Measurements from ENCODE around the gene OXER1.

The OXER1 gene

DNA sequence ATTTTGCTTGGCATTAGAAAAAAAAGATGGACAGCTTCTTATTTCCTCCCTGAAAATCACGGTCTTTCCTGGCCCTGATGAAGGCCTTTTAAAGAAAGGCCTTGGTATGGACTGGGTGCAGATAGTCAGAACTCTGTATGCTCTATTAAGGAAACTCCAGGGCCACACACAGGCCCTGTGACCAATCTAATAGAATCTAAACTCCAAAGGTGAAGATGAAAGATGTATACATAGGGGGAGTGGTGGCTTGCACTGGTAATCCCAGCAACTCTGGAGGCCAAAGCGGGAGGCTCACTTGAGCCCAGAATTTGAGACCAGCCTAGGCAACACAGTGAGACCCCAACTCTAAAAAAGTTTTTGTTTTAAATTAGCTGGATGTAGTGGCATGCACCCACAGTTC lies 37.3 kb downstream of the OXER1 start:
- H3K27me3 ChIP-seq (ENCODE audit: insufficient read depth, insufficient read length): no peaks in the 10 kb centered on the region

GRCh38 chr2:42725657-42726056 lies 38.3 kb downstream of the OXER1 start:
- Histone ChIP-seq H3K9ac (ENCODE audit: insufficient read length, low read depth) (no peak overlapping the region), H3K9me3 (ENCODE audit: insufficient read depth, low read length) (0 out of 2 replicates have a peak, but pooled peaks cover 5% of the 10 kb centered on the region), H3K4me3 (ENCODE audit: insufficient read length, low read depth) (no peak overlapping the region), H3K27me3 (ENCODE audit: insufficient read depth, insufficient read length) (no peaks in the 10 kb centered on the region), H3K4me1 (ENCODE audit: insufficient read depth, insufficient read length) (no peaks in the 10 kb centered on the region), H3K36me3 (ENCODE audit: insufficient read depth, insufficient read length, low read length) (no peaks in the 10 kb centered on the region)
- TF ChIP-seq SUZ12 (IDR thresholded peaks at IDR 0.05; ENCODE audit: extremely low read depth, insufficient read depth, insufficient read length) (no peak), YY1 (IDR thresholded peaks at IDR 0.05; ENCODE audit: insufficient read depth, insufficient read length) (no peak), ZNF274 (IDR thresholded peaks at IDR 0.05; ENCODE audit: low read depth, low read length) (no peak)
- no peak for DNase-seq (ENCODE audit: low read depth, low spot score)

More for the DNA sequence above, 37.3 kb downstream of the OXER1 start:
- no peak overlapping the region for H3K9ac ChIP-seq (ENCODE audit: insufficient read length, low read depth)
- TF ChIP-seq YY1 (IDR thresholded peaks at IDR 0.05; ENCODE audit: insufficient read depth, insufficient read length): no peak
- no peak for TF ChIP-seq ZNF274 (IDR thresholded peaks at IDR 0.05; ENCODE audit: low read depth, low read length)
- no peak for TF ChIP-seq SUZ12 (IDR thresholded peaks at IDR 0.05; ENCODE audit: extremely low read depth, insufficient read depth, insufficient read length)
- no peaks in the 10 kb centered on the region for H3K4me1 ChIP-seq (ENCODE audit: insufficient read depth, insufficient read length)
- H3K9me3 ChIP-seq (ENCODE audit: insufficient read depth, low read length): 0 out of 2 replicates have a peak, but pooled peaks cover 5% of the 10 kb centered on the region
- H3K4me3 ChIP-seq (ENCODE audit: insufficient read length, low read depth): no peak overlapping the region
- no peaks in the 10 kb centered on the region for H3K36me3 ChIP-seq (ENCODE audit: insufficient read depth, insufficient read length, low read length)
- DNase-seq (ENCODE audit: low read depth, low spot score): no peak

DNA sequence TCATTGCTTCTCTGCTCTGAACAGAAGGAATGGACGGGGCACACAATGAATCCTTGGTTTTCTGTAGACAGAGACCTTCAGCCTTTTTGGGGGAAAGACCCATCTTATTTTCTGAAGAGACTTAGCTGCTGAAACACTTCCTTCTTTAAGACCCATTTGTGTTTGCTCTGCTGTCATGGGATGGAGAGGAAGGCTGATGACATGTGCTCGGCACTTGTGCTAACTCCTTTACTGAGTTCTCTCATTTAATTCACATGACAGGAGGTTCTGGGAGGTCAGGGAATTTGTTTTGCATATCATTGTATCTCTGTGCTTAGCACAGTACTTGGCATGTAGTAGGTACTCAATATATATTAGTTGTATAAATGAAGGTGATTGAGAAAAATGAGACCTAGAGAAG lies 39.0 kb downstream of the OXER1 start:
- Histone ChIP-seq H3K9me3 (ENCODE audit: insufficient read depth, low read length) (0 out of 2 replicates have a peak, but pooled peaks cover 5% of the 10 kb centered on the region), H3K27me3 (ENCODE audit: insufficient read depth, insufficient read length) (no peaks in the 10 kb centered on the region), H3K36me3 (ENCODE audit: insufficient read depth, insufficient read length, low read length) (no peaks in the 10 kb centered on the region), H3K9ac (ENCODE audit: insufficient read length, low read depth) (no peak overlapping the region), H3K4me3 (ENCODE audit: insufficient read length, low read depth) (no peak overlapping the region), H3K4me1 (ENCODE audit: insufficient read depth, insufficient read length) (no peaks in the 10 kb centered on the region)
- TF ChIP-seq YY1 (IDR thresholded peaks at IDR 0.05; ENCODE audit: insufficient read depth, insufficient read length) (no peak), ZNF274 (IDR thresholded peaks at IDR 0.05; ENCODE audit: low read depth, low read length) (no peak), SUZ12 (IDR thresholded peaks at IDR 0.05; ENCODE audit: extremely low read depth, insufficient read depth, insufficient read length) (no peak)
- no peak for DNase-seq (ENCODE audit: low read depth, low spot score)

DNA sequence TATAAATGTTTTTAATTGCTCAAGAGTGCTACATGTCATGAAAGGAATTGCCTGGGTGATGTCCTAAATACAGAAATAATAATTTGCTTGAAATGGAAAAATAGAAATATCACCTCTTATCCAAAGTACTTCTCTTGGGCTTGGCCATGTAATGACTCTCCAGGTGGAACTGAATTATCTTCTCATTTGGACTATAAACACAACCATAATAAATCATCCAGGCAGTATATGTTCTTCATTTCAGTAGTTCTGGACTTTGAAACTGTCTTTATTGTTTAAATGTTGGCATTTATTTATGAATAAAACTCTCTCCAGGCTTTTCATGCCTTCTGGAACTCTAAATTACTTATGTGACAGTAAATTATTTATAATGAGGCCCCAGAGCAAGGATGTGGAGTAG lies 40.5 kb downstream of the OXER1 start:
- TF ChIP-seq YY1 (IDR thresholded peaks at IDR 0.05; ENCODE audit: insufficient read depth, insufficient read length) (no peak), SUZ12 (IDR thresholded peaks at IDR 0.05; ENCODE audit: extremely low read depth, insufficient read depth, insufficient read length) (no peak), ZNF274 (IDR thresholded peaks at IDR 0.05; ENCODE audit: low read depth, low read length) (no peak)

DNA sequence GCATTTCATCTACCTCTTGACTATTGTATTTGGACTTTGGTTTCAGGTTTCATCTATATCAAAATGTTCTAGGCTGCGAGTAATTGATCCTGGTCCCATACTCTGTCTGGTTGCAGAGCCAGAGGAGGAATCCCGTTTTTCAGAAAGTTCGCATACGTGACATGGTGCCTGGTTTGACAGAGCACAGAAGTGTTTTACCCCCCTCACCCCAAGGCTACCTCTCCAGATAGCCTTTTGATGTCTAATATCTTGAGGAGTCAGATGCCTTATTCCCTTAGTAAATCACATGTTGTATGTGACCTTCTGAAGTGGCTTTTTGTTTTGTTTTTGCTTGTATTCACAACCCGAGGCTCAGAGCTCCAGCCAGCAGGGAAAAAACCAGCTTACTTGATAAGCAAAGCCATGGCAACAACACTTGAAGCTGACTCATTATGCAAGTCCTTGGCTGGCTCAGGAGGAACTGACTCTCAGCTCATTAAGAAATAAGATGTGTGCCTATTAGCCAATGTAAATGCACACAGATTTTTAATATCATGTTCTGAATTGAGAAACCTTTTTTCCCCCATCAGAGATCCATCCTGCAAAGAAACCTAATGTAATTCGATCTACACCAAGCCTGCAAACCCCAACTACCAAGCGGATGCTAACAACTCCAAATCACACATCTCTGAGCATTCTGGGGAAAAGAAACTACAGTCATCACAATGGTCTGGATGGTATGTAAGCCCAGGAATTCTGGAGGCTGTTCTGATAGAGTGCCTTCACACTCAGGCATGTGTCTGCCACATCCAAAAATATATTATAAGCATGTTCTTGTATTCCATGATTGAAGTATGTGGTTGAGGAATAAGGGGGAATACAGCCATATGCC lies 41.4 kb downstream of the OXER1 start:
- no peaks in the 10 kb centered on the region for H3K36me3 ChIP-seq (ENCODE audit: insufficient read depth, insufficient read length, low read length)
- TF ChIP-seq YY1 (IDR thresholded peaks at IDR 0.05; ENCODE audit: insufficient read depth, insufficient read length) (no peak), SUZ12 (IDR thresholded peaks at IDR 0.05; ENCODE audit: extremely low read depth, insufficient read depth, insufficient read length) (no peak), ZNF274 (IDR thresholded peaks at IDR 0.05; ENCODE audit: low read depth, low read length) (no peak)
- DNase-seq (ENCODE audit: low read depth, low spot score): peak; percentile 32
- H3K9me3 ChIP-seq (ENCODE audit: insufficient read depth, low read length): no peaks in the 10 kb centered on the region
- H3K9ac ChIP-seq (ENCODE audit: insufficient read length, low read depth): no peak overlapping the region
- no peaks in the 10 kb centered on the region for H3K4me1 ChIP-seq (ENCODE audit: insufficient read depth, insufficient read length)
- no peak overlapping the region for H3K4me3 ChIP-seq (ENCODE audit: insufficient read length, low read depth)
- no peaks in the 10 kb centered on the region for H3K27me3 ChIP-seq (ENCODE audit: insufficient read depth, insufficient read length)

More for the DNA sequence above, 40.5 kb downstream of the OXER1 start:
- no peaks in the 10 kb centered on the region for H3K4me1 ChIP-seq (ENCODE audit: insufficient read depth, insufficient read length)
- H3K9ac ChIP-seq (ENCODE audit: insufficient read length, low read depth): no peak overlapping the region
- H3K27me3 ChIP-seq (ENCODE audit: insufficient read depth, insufficient read length): no peaks in the 10 kb centered on the region
- H3K4me3 ChIP-seq (ENCODE audit: insufficient read length, low read depth): no peak overlapping the region
- H3K36me3 ChIP-seq (ENCODE audit: insufficient read depth, insufficient read length, low read length): no peaks in the 10 kb centered on the region
- no peak for DNase-seq (ENCODE audit: low read depth, low spot score)
- no peaks in the 10 kb centered on the region for H3K9me3 ChIP-seq (ENCODE audit: insufficient read depth, low read length)

DNA sequence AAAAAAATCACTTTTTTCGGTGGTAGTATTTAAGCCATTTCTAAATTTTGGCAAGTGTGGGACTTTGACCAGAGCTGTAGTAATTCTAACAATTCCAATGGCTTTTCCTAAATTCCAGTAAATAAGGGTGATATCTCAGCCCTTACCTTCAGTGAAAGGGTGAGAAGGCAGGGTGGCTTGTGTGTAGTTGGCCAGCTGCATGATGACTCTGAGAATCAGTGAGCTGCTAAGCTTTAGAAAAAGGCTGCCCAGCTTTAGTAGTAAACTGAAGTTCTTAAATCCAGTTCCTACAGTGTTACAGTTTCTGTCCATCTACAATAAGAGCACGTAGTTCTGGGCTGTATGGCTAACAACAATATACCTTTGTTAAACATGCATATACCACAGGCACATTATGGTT lies 42.0 kb downstream of the OXER1 start:
- TF ChIP-seq ZNF274 (IDR thresholded peaks at IDR 0.05; ENCODE audit: low read depth, low read length) (no peak), SUZ12 (IDR thresholded peaks at IDR 0.05; ENCODE audit: extremely low read depth, insufficient read depth, insufficient read length) (no peak), YY1 (IDR thresholded peaks at IDR 0.05; ENCODE audit: insufficient read depth, insufficient read length) (no peak)
- no peaks in the 10 kb centered on the region for H3K36me3 ChIP-seq (ENCODE audit: insufficient read depth, insufficient read length, low read length)
- no peak overlapping the region for H3K9ac ChIP-seq (ENCODE audit: insufficient read length, low read depth)
- H3K27me3 ChIP-seq (ENCODE audit: insufficient read depth, insufficient read length): no peaks in the 10 kb centered on the region
- H3K4me3 ChIP-seq (ENCODE audit: insufficient read length, low read depth): no peak overlapping the region
- no peaks in the 10 kb centered on the region for H3K4me1 ChIP-seq (ENCODE audit: insufficient read depth, insufficient read length)
- DNase-seq (ENCODE audit: low read depth, low spot score): no peak
- no peaks in the 10 kb centered on the region for H3K9me3 ChIP-seq (ENCODE audit: insufficient read depth, low read length)

DNA sequence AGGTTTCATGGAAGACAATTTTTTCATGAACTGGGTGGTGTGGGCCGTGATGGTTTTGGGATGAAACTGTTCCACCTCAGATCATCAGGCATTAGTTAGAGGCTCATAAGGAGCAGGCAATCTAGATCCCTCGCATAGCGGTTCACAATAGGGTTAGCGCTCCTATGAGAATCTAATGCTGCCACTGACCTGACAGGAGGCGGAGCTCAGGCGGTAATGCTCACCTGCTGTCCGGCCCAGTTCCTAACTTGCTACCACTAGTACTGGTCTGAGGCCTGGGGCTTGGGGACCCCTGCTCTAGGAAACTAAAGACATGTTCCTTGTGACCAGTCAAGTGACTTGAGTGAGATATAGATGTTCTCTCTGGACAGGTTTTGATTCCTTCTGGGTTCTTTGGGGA lies 49.2 kb downstream of the OXER1 start:
- no peaks in the 10 kb centered on the region for H3K36me3 ChIP-seq (ENCODE audit: insufficient read depth, insufficient read length, low read length)
- H3K9me3 ChIP-seq (ENCODE audit: insufficient read depth, low read length): no peaks in the 10 kb centered on the region
- DNase-seq (ENCODE audit: low read depth, low spot score): no peak
- H3K4me1 ChIP-seq (ENCODE audit: insufficient read depth, insufficient read length): no peaks in the 10 kb centered on the region
- H3K27me3 ChIP-seq (ENCODE audit: insufficient read depth, insufficient read length): no peaks in the 10 kb centered on the region
- TF ChIP-seq SUZ12 (IDR thresholded peaks at IDR 0.05; ENCODE audit: extremely low read depth, insufficient read depth, insufficient read length) (no peak), ZNF274 (IDR thresholded peaks at IDR 0.05; ENCODE audit: low read depth, low read length) (no peak), YY1 (IDR thresholded peaks at IDR 0.05; ENCODE audit: insufficient read depth, insufficient read length) (no peak)
- H3K9ac ChIP-seq (ENCODE audit: insufficient read length, low read depth): no peak overlapping the region
- no peak overlapping the region for H3K4me3 ChIP-seq (ENCODE audit: insufficient read length, low read depth)

Data from NT2/D1 (cell line).